Stimulated activated memory B cell treated with anti-CD40 and anti-IgM and Interleukin-4, amounts not matched to agents 10 μg/mL and 1 μg/mL and 100 μg/mL, for 72 hours (primary cell): ENCODE results near the gene YEATS2.

Experiments used
- ATAC-seq: fragments of 150-1000 bp; cut with Tn5 transposase; 2 replicates; pipeline ENCODE4 v1.10.0; 2021
- H3K27ac Mint-ChIP-seq: one replicate; pipeline ENCODE4 v1.8.0; 2022; ENCODE audit warnings: mild to moderate bottlenecking, mixed read lengths
- H3K27me3 Mint-ChIP-seq: one replicate; pipeline ENCODE4 v1.8.0; 2022; ENCODE audit warnings: mixed read lengths
- H3K36me3 Mint-ChIP-seq: one replicate; pipeline ENCODE4 v1.8.0; 2022; ENCODE audit warnings: mixed read lengths
- H3K4me1 Mint-ChIP-seq: one replicate; pipeline ENCODE4 v1.8.0; 2022; ENCODE audit warnings: mixed read lengths
- H3K4me3 Mint-ChIP-seq: one replicate; pipeline ENCODE4 v1.8.0; 2022; ENCODE audit warnings: mild to moderate bottlenecking, moderate library complexity, mixed read lengths
- H3K9me3 Mint-ChIP-seq: one replicate; pipeline ENCODE4 v1.8.0; 2022; ENCODE audit warnings: mixed read lengths

Gene YEATS2

GRCh38 chr3:183809270-183809669 lies 111.7 kb downstream of the YEATS2 start:
- Mint-ChIP-seq H3K4me3 (no peak overlapping the region), H3K36me3 (peaks cover 64% of the 10 kb centered on the region), H3K27ac (no peak overlapping the region), H3K27me3 (no peaks in the 10 kb centered on the region), H3K4me1 (no peaks in the 10 kb centered on the region), H3K9me3 (no peaks in the 10 kb centered on the region)
- no peak for ATAC-seq

- Mint-ChIP-seq H3K27ac (peak overlapping the region; percentile 31), H3K36me3 (peaks cover 60% of the 10 kb centered on the region), H3K4me1 (no peaks in the 10 kb centered on the region), H3K27me3 (no peaks in the 10 kb centered on the region), H3K9me3 (no peaks in the 10 kb centered on the region), H3K4me3 (no peak overlapping the region)
- no peak for ATAC-seq
Measured at GRCh38 chr3:183810643-183811594, 113.3 kb downstream of the YEATS2 start.

GRCh38 chr3:183811638-183812037 lies 114.0 kb downstream of the YEATS2 start:
- peaks cover 63% of the 10 kb centered on the region for H3K36me3 Mint-ChIP-seq
- no peak for ATAC-seq
- peak overlapping the region; percentile 31 for H3K27ac Mint-ChIP-seq
- H3K4me1 Mint-ChIP-seq = no peaks in the 10 kb centered on the region
- H3K9me3 Mint-ChIP-seq = no peaks in the 10 kb centered on the region
- no peak overlapping the region for H3K4me3 Mint-ChIP-seq
- H3K27me3 Mint-ChIP-seq = no peaks in the 10 kb centered on the region

- no peaks in the 10 kb centered on the region for H3K27me3 Mint-ChIP-seq
- no peak for ATAC-seq
- peaks cover 60% of the 10 kb centered on the region for H3K36me3 Mint-ChIP-seq
- H3K9me3 Mint-ChIP-seq = no peaks in the 10 kb centered on the region
- no peaks in the 10 kb centered on the region for H3K4me1 Mint-ChIP-seq
- no peak overlapping the region for H3K4me3 Mint-ChIP-seq
- no peak overlapping the region for H3K27ac Mint-ChIP-seq
Measured at GRCh38 chr3:183812761-183813445, 115.3 kb downstream of the YEATS2 start.

GRCh38 chr3:183814240-183814639 lies 116.6 kb downstream of the YEATS2 start:
- H3K36me3 Mint-ChIP-seq = peaks cover 56% of the 10 kb centered on the region
- no peak for ATAC-seq
- no peaks in the 10 kb centered on the region for H3K27me3 Mint-ChIP-seq
- H3K4me3 Mint-ChIP-seq = no peak overlapping the region
- no peaks in the 10 kb centered on the region for H3K4me1 Mint-ChIP-seq
- H3K27ac Mint-ChIP-seq = no peak overlapping the region
- no peaks in the 10 kb centered on the region for H3K9me3 Mint-ChIP-seq

- peaks cover 52% of the 10 kb centered on the region for H3K36me3 Mint-ChIP-seq
- H3K9me3 Mint-ChIP-seq = no peaks in the 10 kb centered on the region
- no peaks in the 10 kb centered on the region for H3K27me3 Mint-ChIP-seq
- H3K27ac Mint-ChIP-seq = no peak overlapping the region
- ATAC-seq = peak; percentile 37
- H3K4me1 Mint-ChIP-seq = no peaks in the 10 kb centered on the region
- H3K4me3 Mint-ChIP-seq = no peak overlapping the region
Measured at GRCh38 chr3:183815563-183815940, 118.0 kb downstream of the YEATS2 start.

- ATAC-seq = peak; percentile 14
- Mint-ChIP-seq H3K27ac (no peak overlapping the region), H3K9me3 (no peaks in the 10 kb centered on the region), H3K4me3 (no peak overlapping the region), H3K36me3 (peaks cover 48% of the 10 kb centered on the region), H3K4me1 (no peaks in the 10 kb centered on the region), H3K27me3 (no peaks in the 10 kb centered on the region)
Measured at GRCh38 chr3:183815951-183816475, 118.4 kb downstream of the YEATS2 start.

- Mint-ChIP-seq H3K27ac (no peak overlapping the region), H3K36me3 (peaks cover 40% of the 10 kb centered on the region), H3K4me1 (no peaks in the 10 kb centered on the region), H3K9me3 (no peaks in the 10 kb centered on the region), H3K4me3 (no peak overlapping the region), H3K27me3 (no peaks in the 10 kb centered on the region)
- no peak for ATAC-seq
Measured at GRCh38 chr3:183816681-183817510, 119.3 kb downstream of the YEATS2 start.

- peaks cover 39% of the 10 kb centered on the region for H3K36me3 Mint-ChIP-seq
- no peaks in the 10 kb centered on the region for H3K27me3 Mint-ChIP-seq
- no peaks in the 10 kb centered on the region for H3K9me3 Mint-ChIP-seq
- no peak overlapping the region for H3K27ac Mint-ChIP-seq
- no peak overlapping the region for H3K4me3 Mint-ChIP-seq
- no peak for ATAC-seq
- H3K4me1 Mint-ChIP-seq = peaks cover 4% of the 10 kb centered on the region
Measured at GRCh38 chr3:183817639-183818038, 120.0 kb downstream of the YEATS2 start.

- Mint-ChIP-seq H3K9me3 (no peaks in the 10 kb centered on the region), H3K4me3 (no peak overlapping the region), H3K4me1 (peaks cover 4% of the 10 kb centered on the region), H3K36me3 (peaks cover 38% of the 10 kb centered on the region), H3K27me3 (no peaks in the 10 kb centered on the region), H3K27ac (no peak overlapping the region)
- ATAC-seq = peak; percentile 9
Measured at GRCh38 chr3:183818041-183818620, 120.5 kb downstream of the YEATS2 start.

- Mint-ChIP-seq H3K27ac (no peak overlapping the region), H3K4me1 (peaks cover 7% of the 10 kb centered on the region), H3K9me3 (no peaks in the 10 kb centered on the region), H3K36me3 (peaks cover 38% of the 10 kb centered on the region), H3K27me3 (no peaks in the 10 kb centered on the region), H3K4me3 (no peak overlapping the region)
- no peak for ATAC-seq
Measured at GRCh38 chr3:183818706-183819624, 121.4 kb downstream of the YEATS2 start.

GRCh38 chr3:183819831-183820230 lies 122.2 kb downstream of the YEATS2 start:
- H3K4me3 Mint-ChIP-seq = no peak overlapping the region
- H3K27ac Mint-ChIP-seq = no peak overlapping the region
- ATAC-seq = no peak
- H3K27me3 Mint-ChIP-seq = no peaks in the 10 kb centered on the region
- no peaks in the 10 kb centered on the region for H3K9me3 Mint-ChIP-seq
- peaks cover 15% of the 10 kb centered on the region for H3K4me1 Mint-ChIP-seq
- peaks cover 32% of the 10 kb centered on the region for H3K36me3 Mint-ChIP-seq

GRCh38 chr3:183822631-183823030 lies 125.0 kb downstream of the YEATS2 start:
- H3K9me3 Mint-ChIP-seq = no peaks in the 10 kb centered on the region
- H3K27me3 Mint-ChIP-seq = no peaks in the 10 kb centered on the region
- H3K4me3 Mint-ChIP-seq = no peak overlapping the region
- peaks cover 16% of the 10 kb centered on the region for H3K4me1 Mint-ChIP-seq
- H3K27ac Mint-ChIP-seq = no peak overlapping the region
- peaks cover 25% of the 10 kb centered on the region for H3K36me3 Mint-ChIP-seq
- no peak for ATAC-seq

GRCh38 chr3:183823963-183824362 lies 126.4 kb downstream of the YEATS2 start:
- H3K9me3 Mint-ChIP-seq = no peaks in the 10 kb centered on the region
- ATAC-seq = no peak

More at GRCh38 chr3:183823963-183824362, 126.4 kb downstream of the YEATS2 start:
- H3K4me1 Mint-ChIP-seq = peaks cover 16% of the 10 kb centered on the region
- no peaks in the 10 kb centered on the region for H3K27me3 Mint-ChIP-seq
- H3K4me3 Mint-ChIP-seq = peak overlapping the region; percentile 71
- no peak overlapping the region for H3K27ac Mint-ChIP-seq
- H3K36me3 Mint-ChIP-seq = peaks cover 28% of the 10 kb centered on the region
